ENCODE data around the gene SAYSD1. TPM values are rescaled to one million over a fixed set of nuclear protein-coding genes. Genes with fewer than 3 reads are reported as not detected.

Gene SAYSD1
- total and polyA plus RNA-seq, 9 of the 15 experiments (the other 6 are each of a cell fraction or from before 2014, with no cell fraction given) = 3.5 to 19.1 (median 12.4) TPM

DNA sequence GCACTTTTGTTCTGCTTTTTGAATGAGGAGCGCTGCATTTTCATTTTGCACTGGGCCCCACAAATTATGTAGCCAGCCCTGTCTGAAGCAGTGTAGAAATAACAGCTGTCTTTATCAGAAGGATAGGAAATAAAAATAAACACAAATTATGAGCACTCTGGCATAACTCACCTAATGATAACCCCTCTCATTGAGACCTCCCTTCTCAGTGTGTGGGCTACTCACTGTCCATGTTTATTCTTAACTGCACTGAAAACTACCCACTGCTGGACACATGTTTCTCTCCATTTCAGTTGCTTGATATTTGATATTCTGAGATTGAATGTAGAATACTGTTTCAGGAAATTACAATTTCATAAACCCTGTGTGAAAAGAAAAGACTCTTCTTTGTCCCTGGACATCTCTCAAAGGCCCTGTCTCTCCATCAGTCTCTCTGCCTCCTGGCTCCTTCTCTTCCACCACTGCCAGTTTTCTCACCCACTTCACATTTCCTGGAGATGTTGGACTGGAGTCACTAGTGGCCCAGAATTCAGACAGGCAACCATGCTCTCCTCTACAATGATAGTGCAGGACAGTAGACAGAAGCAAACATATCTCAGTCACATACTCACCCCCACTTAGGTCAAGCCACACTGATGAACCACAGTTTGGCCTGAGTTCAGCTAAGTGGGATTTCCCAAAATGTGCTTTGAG lies 29.6 kb upstream of the SAYSD1 start:
- FAIRE-seq (no peak), ATAC-seq (no peak), DNase-seq (ENCODE audit: extremely low read depth in 1 of 4, low spot score in 3 of 4) (no peak)
- WGBS (ENCODE audit: insufficient coverage, low coverage, missing lambda C conversion rate) = 0% methylated on average over 1 of the region's 1 CpG
- H3K9me3 ChIP-seq (replicated peaks; ENCODE audit: control insufficient read depth, insufficient read depth, low read depth, low read length) = no peaks in the 10 kb centered on the region
- ChIA-PET POLR2A (no interaction called here), CTCF (ENCODE audit: low intra/inter-chr PET ratio) (no interaction called here)
- no peak overlapping the region for H3K9ac ChIP-seq (ENCODE audit: insufficient read depth in 1 of 2, low read depth in 2 of 2, low read length in 2 of 2)
- H4K20me1 ChIP-seq (replicated peaks; ENCODE audit: control insufficient read depth, insufficient read depth, low read length) = no peaks in the 10 kb centered on the region
- H3K27ac ChIP-seq (ENCODE audit: extremely low read depth, low read depth, low read length) = no peak overlapping the region
- no peaks in the 10 kb centered on the region for H3K36me3 ChIP-seq (ENCODE audit: control insufficient read depth, insufficient read depth, low read length)
- H3K4me2 ChIP-seq (ENCODE audit: insufficient read depth, low read length) = no peak overlapping the region
- H2AFZ ChIP-seq (ENCODE audit: low read depth, low read length) = no peak overlapping the region
- BruUV-seq (replicated peaks) = no TSS peak
- intact Hi-C loops (cut with micrococcal nuclease) = no loop called here
- H3K27me3 ChIP-seq (ENCODE audit: control insufficient read depth in 2 of 2, insufficient read depth in 2 of 2, low read length in 2 of 2) = peaks cover 12 to 20% of the 10 kb centered on the region in 2 experiments; a peak in 3 of 5 replicates
- H3K79me2 ChIP-seq (ENCODE audit: control insufficient read depth, insufficient read depth, low read length) = no peaks in the 10 kb centered on the region
- H3K4me3 ChIP-seq = no peak overlapping the region
- H3K4me1 ChIP-seq (replicated peaks in 1 of 2; ENCODE audit: control insufficient read depth in 2 of 2, insufficient read depth in 2 of 2, low read length in 2 of 2) = no peaks in the 10 kb centered on the region
- TF ChIP-seq, protein P1, sequence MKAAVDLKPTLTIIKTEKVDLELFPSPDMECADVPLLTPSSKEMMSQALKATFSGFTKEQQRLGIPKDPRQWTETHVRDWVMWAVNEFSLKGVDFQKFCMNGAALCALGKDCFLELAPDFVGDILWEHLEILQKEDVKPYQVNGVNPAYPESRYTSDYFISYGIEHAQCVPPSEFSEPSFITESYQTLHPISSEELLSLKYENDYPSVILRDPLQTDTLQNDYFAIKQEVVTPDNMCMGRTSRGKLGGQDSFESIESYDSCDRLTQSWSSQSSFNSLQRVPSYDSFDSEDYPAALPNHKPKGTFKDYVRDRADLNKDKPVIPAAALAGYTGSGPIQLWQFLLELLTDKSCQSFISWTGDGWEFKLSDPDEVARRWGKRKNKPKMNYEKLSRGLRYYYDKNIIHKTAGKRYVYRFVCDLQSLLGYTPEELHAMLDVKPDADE (conservative IDR thresholded peaks at IDR 0.05; ENCODE audit: control insufficient read depth, low read depth, low read length) = no peak
- TF ChIP-seq BRD9 (IDR thresholded peaks at IDR 0.05; ENCODE audit: low read depth, partially characterized antibody) (no peak), SLC30A9 (CRISPR knock-in tag; IDR thresholded peaks at IDR 0.05) (no peak), ZNF695 (CRISPR knock-in tag; IDR thresholded peaks at IDR 0.05) (no peak), FOXK2 (conservative IDR thresholded peaks at IDR 0.05 in 1 of 2, IDR thresholded peaks at IDR 0.05 in 1 of 2; ENCODE audit: low read depth in 2 of 2) (no peak), SMARCA4 (IDR thresholded peaks at IDR 0.05) (no peak), ZBTB1 (CRISPR knock-in tag; IDR thresholded peaks at IDR 0.05; ENCODE audit: borderline replicate concordance, low read depth) (no peak)
- TF ChIP-seq, protein P2, sequence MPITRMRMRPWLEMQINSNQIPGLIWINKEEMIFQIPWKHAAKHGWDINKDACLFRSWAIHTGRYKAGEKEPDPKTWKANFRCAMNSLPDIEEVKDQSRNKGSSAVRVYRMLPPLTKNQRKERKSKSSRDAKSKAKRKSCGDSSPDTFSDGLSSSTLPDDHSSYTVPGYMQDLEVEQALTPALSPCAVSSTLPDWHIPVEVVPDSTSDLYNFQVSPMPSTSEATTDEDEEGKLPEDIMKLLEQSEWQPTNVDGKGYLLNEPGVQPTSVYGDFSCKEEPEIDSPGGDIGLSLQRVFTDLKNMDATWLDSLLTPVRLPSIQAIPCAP (CRISPR knock-in tag; IDR thresholded peaks at IDR 0.05; ENCODE audit: borderline replicate concordance) = no peak
- TF ChIP-seq, protein P3, sequence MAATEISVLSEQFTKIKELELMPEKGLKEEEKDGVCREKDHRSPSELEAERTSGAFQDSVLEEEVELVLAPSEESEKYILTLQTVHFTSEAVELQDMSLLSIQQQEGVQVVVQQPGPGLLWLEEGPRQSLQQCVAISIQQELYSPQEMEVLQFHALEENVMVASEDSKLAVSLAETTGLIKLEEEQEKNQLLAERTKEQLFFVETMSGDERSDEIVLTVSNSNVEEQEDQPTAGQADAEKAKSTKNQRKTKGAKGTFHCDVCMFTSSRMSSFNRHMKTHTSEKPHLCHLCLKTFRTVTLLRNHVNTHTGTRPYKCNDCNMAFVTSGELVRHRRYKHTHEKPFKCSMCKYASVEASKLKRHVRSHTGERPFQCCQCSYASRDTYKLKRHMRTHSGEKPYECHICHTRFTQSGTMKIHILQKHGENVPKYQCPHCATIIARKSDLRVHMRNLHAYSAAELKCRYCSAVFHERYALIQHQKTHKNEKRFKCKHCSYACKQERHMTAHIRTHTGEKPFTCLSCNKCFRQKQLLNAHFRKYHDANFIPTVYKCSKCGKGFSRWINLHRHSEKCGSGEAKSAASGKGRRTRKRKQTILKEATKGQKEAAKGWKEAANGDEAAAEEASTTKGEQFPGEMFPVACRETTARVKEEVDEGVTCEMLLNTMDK (IDR thresholded peaks at IDR 0.05; ENCODE audit: borderline replicate concordance, insufficient read depth, low read depth, low read length, poor library complexity, severe bottlenecking) = no peak
- no peaks in the 10 kb centered on the region for H3K9me1 ChIP-seq (ENCODE audit: control insufficient read depth, insufficient read depth, low read length)
- in situ Hi-C loops (cut with MboI) = no loop called here
